ENCODE data around the gene IGSF5. TPM values are rescaled to one million over a fixed set of nuclear protein-coding genes. Genes with fewer than 3 reads are reported as not detected.
"Not testable (repeated sequence)": the region's sequence is repeated elsewhere in the genome, so short reads cannot be mapped to it uniquely, and the experiment has no call there.

Gene IGSF5
- total RNA-seq, 1 donor from 2014 or later: 0.60 TPM

DNA sequence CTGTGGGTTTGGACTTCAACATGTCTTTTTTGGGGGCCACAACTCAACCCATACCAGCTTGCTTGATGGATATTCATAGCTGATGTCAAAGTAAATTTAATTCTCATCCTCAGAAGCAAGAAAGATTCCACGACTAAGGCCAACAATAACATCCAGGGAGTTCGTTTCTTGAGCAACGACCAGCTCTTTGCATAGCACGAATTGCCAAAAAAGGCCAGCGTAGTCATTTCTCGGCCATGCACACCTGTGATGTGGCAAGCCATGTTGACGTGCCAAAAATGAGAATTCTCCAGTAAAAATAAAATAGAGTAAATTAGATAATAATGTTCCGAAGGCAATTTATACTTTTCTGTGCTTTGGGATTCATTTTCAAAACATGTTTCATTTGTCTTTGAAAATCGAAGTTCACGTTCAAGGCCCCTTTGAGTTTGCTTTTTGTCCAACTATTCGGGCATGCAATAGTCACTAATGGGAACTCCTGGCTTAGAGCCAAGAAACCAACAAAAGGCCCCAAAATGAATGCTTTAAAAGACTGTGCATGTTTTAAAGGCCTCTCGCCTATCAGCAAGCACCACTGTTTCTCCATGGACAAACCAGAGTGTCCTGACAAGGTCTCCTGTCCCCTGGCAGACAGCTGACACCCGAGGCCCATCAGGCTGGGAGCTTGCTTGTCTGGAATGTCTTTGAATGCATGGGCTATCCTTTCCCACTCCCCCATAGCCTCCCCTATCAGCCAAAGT is 14.4 kb upstream of the IGSF5 start:
- TF ChIP-seq EZH2 (IDR thresholded peaks at IDR 0.05): no peak
- H3K4me1 Mint-ChIP-seq: peaks cover 2% of the 10 kb centered on the region
- Histone ChIP-seq H2AFZ (replicated peaks) (no peak overlapping the region), H3K4me1 (no peaks in the 10 kb centered on the region), H4K20me1 (ENCODE audit: low read depth) (no peaks in the 10 kb centered on the region), H3F3A (ENCODE audit: low read depth) (no peaks in the 10 kb centered on the region), H3K9me3 (ENCODE audit: low read depth) (no peaks in the 10 kb centered on the region), H3K9ac (no peak overlapping the region), H3K36me3 (no peaks in the 10 kb centered on the region), H3K27me3 (no peaks in the 10 kb centered on the region), H3K27ac (no peak overlapping the region), H3K4me2 (no peak overlapping the region), H3K79me2 (ENCODE audit: low read depth) (no peaks in the 10 kb centered on the region), H3K4me3 (no peak overlapping the region)
- DNase-seq (ENCODE audit: low spot score): no peak
- H3K36me3 Mint-ChIP-seq: no peaks in the 10 kb centered on the region
- H3K27me3 Mint-ChIP-seq (ENCODE audit: insufficient read depth, low read depth): peaks cover 2% of the 10 kb centered on the region
- H3K4me3 Mint-ChIP-seq: no peak overlapping the region
- H3K27ac Mint-ChIP-seq: no peak overlapping the region
- no peaks in the 10 kb centered on the region for H3K9me3 Mint-ChIP-seq

GRCh38 chr21:39736716-39737115 is 8.3 kb upstream of the IGSF5 start:
- H3K9me3 ChIP-seq (ENCODE audit: low read depth): no peaks in the 10 kb centered on the region

GRCh38 chr21:39737376-39738000 is 7.5 kb upstream of the IGSF5 start:
- Mint-ChIP-seq H3K9me3 (no peaks in the 10 kb centered on the region), H3K27ac (no peak overlapping the region), H3K27me3 (ENCODE audit: insufficient read depth, low read depth) (peaks cover 5% of the 10 kb centered on the region), H3K36me3 (no peaks in the 10 kb centered on the region), H3K4me1 (peaks cover 2% of the 10 kb centered on the region), H3K4me3 (no peak overlapping the region)
- no peak overlapping the region for H3K4me2 ChIP-seq
- H3K4me3 ChIP-seq: no peak overlapping the region
- H4K20me1 ChIP-seq (ENCODE audit: low read depth): no peaks in the 10 kb centered on the region
- no peaks in the 10 kb centered on the region for H3K36me3 ChIP-seq
- no peaks in the 10 kb centered on the region for H3K27me3 ChIP-seq
- no peak overlapping the region for H3K9ac ChIP-seq
- H2AFZ ChIP-seq (replicated peaks): no peak overlapping the region
- H3K9me3 ChIP-seq (ENCODE audit: low read depth): no peaks in the 10 kb centered on the region
- H3K27ac ChIP-seq: no peak overlapping the region
- H3K4me1 ChIP-seq: no peaks in the 10 kb centered on the region
- H3K79me2 ChIP-seq (ENCODE audit: low read depth): no peaks in the 10 kb centered on the region
- TF ChIP-seq EZH2phosphoT487 (IDR thresholded peaks at IDR 0.05) (no peak), EZH2 (IDR thresholded peaks at IDR 0.05) (no peak)
- TF ChIP-seq, protein P1, sequence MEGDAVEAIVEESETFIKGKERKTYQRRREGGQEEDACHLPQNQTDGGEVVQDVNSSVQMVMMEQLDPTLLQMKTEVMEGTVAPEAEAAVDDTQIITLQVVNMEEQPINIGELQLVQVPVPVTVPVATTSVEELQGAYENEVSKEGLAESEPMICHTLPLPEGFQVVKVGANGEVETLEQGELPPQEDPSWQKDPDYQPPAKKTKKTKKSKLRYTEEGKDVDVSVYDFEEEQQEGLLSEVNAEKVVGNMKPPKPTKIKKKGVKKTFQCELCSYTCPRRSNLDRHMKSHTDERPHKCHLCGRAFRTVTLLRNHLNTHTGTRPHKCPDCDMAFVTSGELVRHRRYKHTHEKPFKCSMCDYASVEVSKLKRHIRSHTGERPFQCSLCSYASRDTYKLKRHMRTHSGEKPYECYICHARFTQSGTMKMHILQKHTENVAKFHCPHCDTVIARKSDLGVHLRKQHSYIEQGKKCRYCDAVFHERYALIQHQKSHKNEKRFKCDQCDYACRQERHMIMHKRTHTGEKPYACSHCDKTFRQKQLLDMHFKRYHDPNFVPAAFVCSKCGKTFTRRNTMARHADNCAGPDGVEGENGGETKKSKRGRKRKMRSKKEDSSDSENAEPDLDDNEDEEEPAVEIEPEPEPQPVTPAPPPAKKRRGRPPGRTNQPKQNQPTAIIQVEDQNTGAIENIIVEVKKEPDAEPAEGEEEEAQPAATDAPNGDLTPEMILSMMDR (IDR thresholded peaks at IDR 0.05): no peak
- DNase-seq (ENCODE audit: low spot score): no peak
- no peaks in the 10 kb centered on the region for H3F3A ChIP-seq (ENCODE audit: low read depth)

More at GRCh38 chr21:39736716-39737115, 8.3 kb upstream of the IGSF5 start:
- no peak overlapping the region for H3K4me3 ChIP-seq
- H3K36me3 ChIP-seq: no peaks in the 10 kb centered on the region
- Mint-ChIP-seq H3K27me3 (ENCODE audit: insufficient read depth, low read depth) (peaks cover 5% of the 10 kb centered on the region), H3K4me3 (no peak overlapping the region), H3K9me3 (no peaks in the 10 kb centered on the region), H3K4me1 (peaks cover 2% of the 10 kb centered on the region), H3K27ac (no peak overlapping the region), H3K36me3 (no peaks in the 10 kb centered on the region)
- H3K79me2 ChIP-seq (ENCODE audit: low read depth): no peaks in the 10 kb centered on the region
- no peaks in the 10 kb centered on the region for H3K27me3 ChIP-seq
- H3K4me2 ChIP-seq: no peak overlapping the region
- H2AFZ ChIP-seq (replicated peaks): no peak overlapping the region
- H3K4me1 ChIP-seq: no peaks in the 10 kb centered on the region
- H3F3A ChIP-seq (ENCODE audit: low read depth): no peaks in the 10 kb centered on the region
- DNase-seq (ENCODE audit: low spot score): no peak
- no peaks in the 10 kb centered on the region for H4K20me1 ChIP-seq (ENCODE audit: low read depth)
- H3K9ac ChIP-seq: no peak overlapping the region
- H3K27ac ChIP-seq: no peak overlapping the region
- TF ChIP-seq, protein P1 (IDR thresholded peaks at IDR 0.05): no peak
- TF ChIP-seq EZH2 (IDR thresholded peaks at IDR 0.05) (no peak), EZH2phosphoT487 (IDR thresholded peaks at IDR 0.05) (no peak)

- no peak overlapping the region for H3K4me3 ChIP-seq
- DNase-seq (ENCODE audit: low spot score): no peak
- no peaks in the 10 kb centered on the region for H3K4me1 ChIP-seq
- no peaks in the 10 kb centered on the region for H3K79me2 ChIP-seq (ENCODE audit: low read depth)
- H3K27ac ChIP-seq: no peak overlapping the region
- H3K9me3 ChIP-seq (ENCODE audit: low read depth): no peaks in the 10 kb centered on the region
- TF ChIP-seq EZH2 (IDR thresholded peaks at IDR 0.05) (no peak), EZH2phosphoT487 (IDR thresholded peaks at IDR 0.05) (no peak)
- TF ChIP-seq, protein P1 (IDR thresholded peaks at IDR 0.05): no peak
- no peaks in the 10 kb centered on the region for H3K9me3 Mint-ChIP-seq
- no peaks in the 10 kb centered on the region for H4K20me1 ChIP-seq (ENCODE audit: low read depth)
- H3K36me3 ChIP-seq: no peaks in the 10 kb centered on the region
- no peak overlapping the region for H3K9ac ChIP-seq
- no peaks in the 10 kb centered on the region for H3K36me3 Mint-ChIP-seq
- no peaks in the 10 kb centered on the region for H3F3A ChIP-seq (ENCODE audit: low read depth)
- H3K27me3 ChIP-seq: no peaks in the 10 kb centered on the region
- H3K4me2 ChIP-seq: no peak overlapping the region
- H3K4me1 Mint-ChIP-seq: peaks cover 2% of the 10 kb centered on the region
- no peak overlapping the region for H2AFZ ChIP-seq (replicated peaks)
- no peak overlapping the region for H3K4me3 Mint-ChIP-seq
- no peak overlapping the region for H3K27ac Mint-ChIP-seq
- peaks cover 5% of the 10 kb centered on the region for H3K27me3 Mint-ChIP-seq (ENCODE audit: insufficient read depth, low read depth)
These were observed 6.4 kb upstream of the IGSF5 start for GRCh38 chr21:39738566-39738965.

DNA sequence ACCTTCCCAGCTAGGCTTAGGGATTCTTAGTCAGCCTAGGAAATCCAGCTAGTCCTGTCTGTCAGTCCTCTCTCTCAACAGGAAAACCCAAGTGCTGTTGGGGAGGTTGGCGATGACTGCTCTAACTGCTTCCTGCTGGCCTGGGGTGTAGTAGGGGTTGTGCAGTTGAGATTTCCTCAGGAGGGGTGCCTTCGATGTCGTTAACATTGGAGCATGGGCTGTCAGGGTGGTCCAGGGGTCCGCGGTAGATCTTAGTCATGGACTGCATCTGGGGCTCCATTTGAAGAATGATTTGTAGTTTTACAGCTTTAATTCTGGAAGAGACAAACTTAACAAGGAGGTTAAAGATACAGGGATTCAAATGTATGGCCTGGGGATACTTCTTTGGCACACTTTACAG is 5.5 kb upstream of the IGSF5 start:
- H3K9me3 ChIP-seq (ENCODE audit: low read depth); H3K4me2 ChIP-seq; H3K4me3 ChIP-seq; DNase-seq (ENCODE audit: low spot score); H3K4me1 ChIP-seq; H3K9me3 Mint-ChIP-seq; H4K20me1 ChIP-seq (ENCODE audit: low read depth); H3K27ac Mint-ChIP-seq; H3K36me3 Mint-ChIP-seq; H3K27me3 ChIP-seq; H3K79me2 ChIP-seq (ENCODE audit: low read depth); H3K4me3 Mint-ChIP-seq; H3K27ac ChIP-seq; H2AFZ ChIP-seq (replicated peaks); H3K9ac ChIP-seq; H3K36me3 ChIP-seq; H3K27me3 Mint-ChIP-seq (ENCODE audit: insufficient read depth, low read depth); H3K4me1 Mint-ChIP-seq; H3F3A ChIP-seq (ENCODE audit: low read depth): not testable (repeated sequence)

Measured in neural progenitor cell (in vitro differentiated cells).